Measurements from ENCODE around the gene UBE3B. TPM values are rescaled to one million over a fixed set of nuclear protein-coding genes. Genes with fewer than 3 reads are reported as not detected.

Gene UBE3B
- total and polyA plus RNA-seq, 4 donors = 10.0 to 58.9 (median 26.8) TPM

GRCh38 chr12:109553906-109554500 is 76.6 kb downstream of the UBE3B start:
- no peaks in the 10 kb centered on the region for H3K9me3 ChIP-seq (ENCODE audit: control insufficient read depth in 4 of 4, insufficient read depth in 3 of 4, low read length in 3 of 4)
- WGBS, 2 donors = 61 to 74% methylated on average over 16 of the region's 16 CpGs
- peaks cover 0 to 18% (median 8%) of the 10 kb centered on the region in 3 donors for H3K27me3 ChIP-seq (ENCODE audit: control insufficient read depth in 3 of 3, insufficient read depth in 3 of 3, low read length in 2 of 3)
- H3K36me3 ChIP-seq (ENCODE audit: control insufficient read depth in 4 of 4, insufficient read depth in 4 of 4, low read length in 4 of 4) = peaks cover 0 to 7% (median 0%) of the 10 kb centered on the region in 4 donors
- TF ChIP-seq CTCF (IDR thresholded peaks at IDR 0.05; ENCODE audit: control extremely low read depth, extremely low read depth) = no peak
- H3K27ac ChIP-seq (ENCODE audit: low read depth in 1 of 2, low read length in 1 of 2) = no peak overlapping the region
- DNase-seq (no peak), ATAC-seq (ENCODE audit: insufficient read depth, low FRiP score) (no peak)
- H3K4me3 ChIP-seq = no peak overlapping the region
- no peak overlapping the region for H3K9ac ChIP-seq (ENCODE audit: insufficient read depth in 1 of 2, low read length in 2 of 2)
- H3K4me1 ChIP-seq (ENCODE audit: control insufficient read depth in 5 of 5, insufficient read depth in 5 of 5, low read length in 5 of 5) = peaks cover 0 to 2% (median 0%) of the 10 kb centered on the region in 5 donors

GRCh38 chr12:109554761-109555160 is 77.3 kb downstream of the UBE3B start:
- Histone ChIP-seq H3K27me3 (ENCODE audit: control insufficient read depth in 3 of 3, insufficient read depth in 3 of 3, low read length in 2 of 3) (peaks cover 0 to 18% (median 8%) of the 10 kb centered on the region in 3 donors), H3K4me1 (ENCODE audit: control insufficient read depth in 5 of 5, insufficient read depth in 5 of 5, low read length in 5 of 5) (peaks cover 0 to 2% (median 0%) of the 10 kb centered on the region in 5 donors), H3K27ac (ENCODE audit: low read depth in 1 of 2, low read length in 1 of 2) (no peak overlapping the region), H3K36me3 (ENCODE audit: control insufficient read depth in 4 of 4, insufficient read depth in 4 of 4, low read length in 4 of 4) (peaks cover 0 to 7% (median 0%) of the 10 kb centered on the region in 4 donors), H3K9ac (ENCODE audit: insufficient read depth in 1 of 2, low read length in 2 of 2) (no peak overlapping the region), H3K9me3 (ENCODE audit: control insufficient read depth in 4 of 4, insufficient read depth in 3 of 4, low read length in 3 of 4) (no peaks in the 10 kb centered on the region), H3K4me3 (no peak overlapping the region)
- ATAC-seq (ENCODE audit: insufficient read depth, low FRiP score) (no peak), DNase-seq (no peak)
- WGBS, 2 donors = 62 to 83% methylated on average over 6 of the region's 6 CpGs
- no peak for TF ChIP-seq CTCF (IDR thresholded peaks at IDR 0.05; ENCODE audit: control extremely low read depth, extremely low read depth)

- Histone ChIP-seq H3K27ac (ENCODE audit: low read depth in 1 of 2, low read length in 1 of 2) (no peak overlapping the region), H3K4me3 (no peak overlapping the region), H3K4me1 (ENCODE audit: control insufficient read depth in 5 of 5, insufficient read depth in 5 of 5, low read length in 5 of 5) (peaks cover 0 to 2% (median 0%) of the 10 kb centered on the region in 5 donors), H3K9ac (ENCODE audit: insufficient read depth in 1 of 2, low read length in 2 of 2) (no peak overlapping the region), H3K9me3 (ENCODE audit: control insufficient read depth in 4 of 4, insufficient read depth in 3 of 4, low read length in 3 of 4) (no peaks in the 10 kb centered on the region), H3K27me3 (ENCODE audit: control insufficient read depth in 3 of 3, insufficient read depth in 3 of 3, low read length in 2 of 3) (peaks cover 0 to 18% (median 2%) of the 10 kb centered on the region in 3 donors), H3K36me3 (ENCODE audit: control insufficient read depth in 4 of 4, insufficient read depth in 4 of 4, low read length in 4 of 4) (peaks cover 0 to 7% (median 0%) of the 10 kb centered on the region in 4 donors)
- DNase-seq (no peak), ATAC-seq (ENCODE audit: insufficient read depth, low FRiP score) (no peak)
- no peak for TF ChIP-seq CTCF (IDR thresholded peaks at IDR 0.05; ENCODE audit: control extremely low read depth, extremely low read depth)
- WGBS, 2 donors = 77 to 86% methylated on average over 17 to 18 of the region's 18 CpGs
Observed at GRCh38 chr12:109555431-109556315, 78.2 kb downstream of the UBE3B start.
